B cell (primary cell): ENCODE measurements around the gene TBCD. TPM values are rescaled to one million over a fixed set of nuclear protein-coding genes. Genes with fewer than 3 reads are reported as not detected.

ENCODE experiments used
- ATAC-seq: fragments of 200-7000 bp; cut with Tn5 transposase; one replicate; pipeline ENCODE4 v1.10.0; 2021; ENCODE audit warnings: low read depth, mild to moderate bottlenecking, moderate number of reproducible peaks, moderate library complexity
- CTCF ChIA-PET: fragments of 350-600 bp; sonication (Branson Sonifier 250); formaldehyde crosslinking; loops from one replicate; lab custom pipeline; 2021; ENCODE audit warnings: antibody characterized with exemption, inconsistent platforms; lab: Charles Lee
- POLR2A ChIA-PET: fragments of 350-600 bp; sonication (Branson Sonifier 250); formaldehyde crosslinking; loops from one replicate; lab custom pipeline; 2021; ENCODE audit warnings: antibody characterized with exemption; lab: Charles Lee
- DNase-seq: peaks from one replicate; pipeline ENCODE4 v3.0.0; 2013
- H2AFZ ChIP-seq: 2 replicates; pipeline ENCODE4 v1.6.1; 2012; ENCODE audit warnings: mild to moderate bottlenecking, low read depth, low read length; ENCODE audit not compliant: insufficient read depth, poor library complexity, severe bottlenecking
- H3K27ac ChIP-seq, 2 donors: 1 replicate in 1 of 2; 2 replicates in 1 of 2; pipeline ENCODE4 v1.5.1; 2012 to 2013; ENCODE audit warnings: low read length in 2 of 2, mild to moderate bottlenecking in 2 of 2, moderate library complexity in 1 of 2
- H3K27me3 ChIP-seq, 4 experiments: fragments of 200-600 bp in 1 of 4; sonication (generic) in 1 of 4; replicated peaks in 1 of 4; 1 replicate in 2 of 4; 2 replicates in 2 of 4; pipeline versions ENCODE4 v1.6.1 to v1.7.0; 2013 to 2016; ENCODE audit warnings: low read length in 3 of 4, mild to moderate bottlenecking in 2 of 4, mixed read lengths in 1 of 4, moderate library complexity in 1 of 4; ENCODE audit not compliant: insufficient read depth in 4 of 4, control insufficient read depth in 3 of 4; ENCODE audit errors: control extremely low read depth in 1 of 4
- H3K36me3 ChIP-seq, 2 experiments: replicated peaks in 1 of 2; 1 replicate in 1 of 2; 2 replicates in 1 of 2; pipeline versions ENCODE4 v1.6.1 to v1.7.1; 2013; ENCODE audit warnings: low read length in 1 of 2; ENCODE audit not compliant: insufficient read depth in 2 of 2, control insufficient read depth in 1 of 2; ENCODE audit errors: control extremely low read depth in 1 of 2, extremely low read depth in 1 of 2
- H3K4me1 ChIP-seq, 2 donors: fragments of 200-600 bp in 1 of 2; sonication (generic) in 1 of 2; 1 replicate in 1 of 2; 2 replicates in 1 of 2; pipeline versions ENCODE4 v1.5.1 to v1.6.1; 2013 to 2017; ENCODE audit warnings: low read length in 2 of 2; ENCODE audit not compliant: control insufficient read depth in 2 of 2, insufficient read depth in 2 of 2
- H3K4me2 ChIP-seq: replicated peaks from 2 replicates; pipeline ENCODE3; 2012; ENCODE audit warnings: mild to moderate bottlenecking, low read depth, low read length; ENCODE audit not compliant: poor library complexity, severe bottlenecking
- H3K4me3 ChIP-seq, 5 experiments: fragments of 200-600 bp in 1 of 5; sonication (generic) in 1 of 5; 1 replicate in 3 of 5; 2 replicates in 2 of 5; pipeline versions ENCODE4 v1.5.1 to v1.7.0; 2011 to 2016; ENCODE audit warnings: low read length in 4 of 5, mild to moderate bottlenecking in 4 of 5, low read depth in 2 of 5, control low read depth in 1 of 5, moderate library complexity in 1 of 5; ENCODE audit not compliant: insufficient read depth in 1 of 5; ENCODE audit errors: control extremely low read depth in 1 of 5, extremely low read depth in 1 of 5
- H3K79me2 ChIP-seq: fragments of 200-600 bp; sonication (generic); one replicate; pipeline ENCODE4 v1.6.0; 2016; ENCODE audit warnings: low read length; ENCODE audit not compliant: control insufficient read depth, insufficient read depth
- H3K9ac ChIP-seq: fragments of 200-600 bp; sonication (generic); 2 replicates; pipeline ENCODE4 v1.6.1; 2017; ENCODE audit warnings: mild to moderate bottlenecking, low read length, moderate library complexity
- H3K9me3 ChIP-seq, 3 donors: one replicate each; pipeline versions ENCODE4 v1.6.1 to v1.7.1; 2013; ENCODE audit warnings: low read length in 2 of 3; ENCODE audit not compliant: control insufficient read depth in 2 of 3, insufficient read depth in 1 of 3; ENCODE audit errors: control extremely low read depth in 1 of 3
- H4K20me1 ChIP-seq: 2 replicates; pipeline ENCODE4 v1.6.0; 2012; ENCODE audit warnings: mild to moderate bottlenecking, low read length; ENCODE audit not compliant: insufficient read depth, control insufficient read depth, poor library complexity, severe bottlenecking
- H3K27ac Mint-ChIP-seq: one replicate; pipeline ENCODE4 v1.8.0; 2021; ENCODE audit warnings: mixed read lengths
- H3K27me3 Mint-ChIP-seq: one replicate; pipeline ENCODE4 v1.8.0; 2021; ENCODE audit warnings: mixed read lengths
- H3K4me1 Mint-ChIP-seq: one replicate; pipeline ENCODE4 v1.8.0; 2021; ENCODE audit warnings: mixed read lengths
- H3K4me3 Mint-ChIP-seq: one replicate; pipeline ENCODE4 v1.8.0; 2021; ENCODE audit warnings: mixed read lengths
- H3K9me3 Mint-ChIP-seq: one replicate; pipeline ENCODE4 v1.8.0; 2022; ENCODE audit warnings: mixed read lengths; ENCODE audit not compliant: insufficient read depth
- CTCF ChIP-seq: fragments of 200-600 bp; IDR thresholded peaks from one replicate; pipeline ENCODE4 v1.8.0; 2022; ENCODE audit warnings: antibody characterized with exemption, mild to moderate bottlenecking
- EZH2 ChIP-seq: IDR thresholded peaks from 2 replicates; pipeline ENCODE4 v1.6.1; 2012; ENCODE audit warnings: borderline replicate concordance, low read depth, mild to moderate bottlenecking, moderate library complexity, low read length; ENCODE audit not compliant: insufficient read depth, poor library complexity, severe bottlenecking
- WGBS: methylation state at CpG from one replicate; pipeline ENCODE4 v1.1.5; 2013; ENCODE audit warnings: missing lambda C conversion rate; ENCODE audit not compliant: insufficient coverage; 5-methylcytosine and 5-hydroxymethylcytosine counted together
- intact Hi-C: fragments of 100-400 bp; cut with micrococcal nuclease; formaldehyde crosslinking; loops from one replicate; pipeline ENCODE4 v1.10.0; 2022
- polyA plus RNA-seq: library from polyadenylated mRNA; depleted of rRNA; stranded (reverse); fragments of >200 nt; gene quantifications from 2 replicates; pipeline ENCODE4 v1.2.3, GENCODE V29; 2012
- total RNA-seq, 2 donors: library from RNA; stranded (reverse); fragments of 120-200 nt in 1 of 2; gene quantifications; 1 replicate in 1 of 2; 2 replicates in 1 of 2; pipeline versions ENCODE4 v1.2.3 to v1.2.4, GENCODE V29; 2013 to 2022

Gene TBCD
- total and polyA plus RNA-seq, 2 donors (not counting 1 experiment from before 2014, with no cell fraction given), result 60.8 to 101 TPM

- H3K36me3 ChIP-seq, result peaks cover 4 to 13% of the 10 kb centered on the region in 2 experiments
- no peaks in the 10 kb centered on the region for H4K20me1 ChIP-seq
- Mint-ChIP-seq H3K4me3 (no peak overlapping the region), H3K9me3 (peaks cover 3% of the 10 kb centered on the region), H3K27ac (no peak overlapping the region), H3K27me3 (no peaks in the 10 kb centered on the region), H3K4me1 (peaks cover 4% of the 10 kb centered on the region)
- ATAC-seq (no peak), DNase-seq (no peak)
- no peak overlapping the region for H2AFZ ChIP-seq
- intact Hi-C loops, result no loop called here
- CTCF ChIA-PET, result no interaction called here
- no peaks in the 10 kb centered on the region for H3K79me2 ChIP-seq
- peaks cover 1 to 26% (median 12%) of the 10 kb centered on the region in 3 donors for H3K9me3 ChIP-seq
- H3K27me3 ChIP-seq, result peaks cover 0 to 8% (median 3%) of the 10 kb centered on the region in 4 experiments
- TF ChIP-seq CTCF, result no peak
- TF ChIP-seq EZH2, result no peak
- POLR2A ChIA-PET, result no interaction called here
- no peak overlapping the region for H3K4me3 ChIP-seq
- H3K9ac ChIP-seq, result no peak overlapping the region
- H3K4me1 ChIP-seq, result peaks cover 6 to 7% of the 10 kb centered on the region in 2 donors
- H3K4me2 ChIP-seq, result no peak overlapping the region
- WGBS, result 90% methylated on average over 8 of the region's 13 CpGs
- no peak overlapping the region for H3K27ac ChIP-seq
Measured at GRCh38 chr17:82732118-82732743, 19.6 kb upstream of the TBCD start.
